Epithelial cell of proximal tubule (primary cell): ENCODE measurements around the gene ASTN2. TPM values are rescaled to one million over a fixed set of nuclear protein-coding genes. Genes with fewer than 3 reads are reported as not detected.

Experiments
- DNase-seq: peaks from one replicate; pipeline ENCODE4 v3.0.0-alpha.2; 2011; ENCODE audit warnings: low read depth
- H3K4me3 ChIP-seq: 2 replicates; pipeline ENCODE4 v1.5.1; 2011; ENCODE audit warnings: low read depth, mild to moderate bottlenecking, low read length
- total RNA-seq: library from RNA; depleted of rRNA; stranded (reverse); fragments of >200 nt; gene quantifications from 2 replicates; pipeline ENCODE4 v1.2.3, GENCODE V29; 2015
- TF ChIP-seq, protein P1 (sequence below): conservative IDR thresholded peaks from 2 replicates; pipeline ENCODE4 v1.5.1; 2012; ENCODE audit warnings: low read depth, mild to moderate bottlenecking, low read length

The ASTN2 gene
- total RNA-seq, 1 donor from 2014 or later = 4.4 TPM

DNA sequence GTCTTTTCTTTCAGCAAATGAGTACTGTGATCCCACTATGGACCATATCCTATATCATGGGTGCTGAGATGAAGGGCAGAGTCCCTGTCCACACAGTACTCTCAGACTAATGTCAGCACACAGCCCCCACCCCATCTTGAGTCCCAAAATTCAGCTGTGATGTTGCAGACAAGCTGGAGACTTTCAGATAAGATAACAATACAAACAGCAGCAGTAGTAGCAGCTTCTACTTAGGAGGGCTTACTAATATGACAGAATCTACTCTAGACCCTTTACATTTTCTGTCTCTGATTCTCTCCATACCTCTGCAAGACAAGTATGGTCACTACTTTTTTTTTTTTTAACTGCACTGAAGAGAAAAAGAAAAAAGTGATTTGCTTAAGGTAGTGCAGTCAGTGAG, 856.8 kb downstream of the ASTN2 start:
- DNase-seq = no peak
- no peak overlapping the region for H3K4me3 ChIP-seq
- TF ChIP-seq, protein P1, sequence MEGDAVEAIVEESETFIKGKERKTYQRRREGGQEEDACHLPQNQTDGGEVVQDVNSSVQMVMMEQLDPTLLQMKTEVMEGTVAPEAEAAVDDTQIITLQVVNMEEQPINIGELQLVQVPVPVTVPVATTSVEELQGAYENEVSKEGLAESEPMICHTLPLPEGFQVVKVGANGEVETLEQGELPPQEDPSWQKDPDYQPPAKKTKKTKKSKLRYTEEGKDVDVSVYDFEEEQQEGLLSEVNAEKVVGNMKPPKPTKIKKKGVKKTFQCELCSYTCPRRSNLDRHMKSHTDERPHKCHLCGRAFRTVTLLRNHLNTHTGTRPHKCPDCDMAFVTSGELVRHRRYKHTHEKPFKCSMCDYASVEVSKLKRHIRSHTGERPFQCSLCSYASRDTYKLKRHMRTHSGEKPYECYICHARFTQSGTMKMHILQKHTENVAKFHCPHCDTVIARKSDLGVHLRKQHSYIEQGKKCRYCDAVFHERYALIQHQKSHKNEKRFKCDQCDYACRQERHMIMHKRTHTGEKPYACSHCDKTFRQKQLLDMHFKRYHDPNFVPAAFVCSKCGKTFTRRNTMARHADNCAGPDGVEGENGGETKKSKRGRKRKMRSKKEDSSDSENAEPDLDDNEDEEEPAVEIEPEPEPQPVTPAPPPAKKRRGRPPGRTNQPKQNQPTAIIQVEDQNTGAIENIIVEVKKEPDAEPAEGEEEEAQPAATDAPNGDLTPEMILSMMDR = no peak

DNA sequence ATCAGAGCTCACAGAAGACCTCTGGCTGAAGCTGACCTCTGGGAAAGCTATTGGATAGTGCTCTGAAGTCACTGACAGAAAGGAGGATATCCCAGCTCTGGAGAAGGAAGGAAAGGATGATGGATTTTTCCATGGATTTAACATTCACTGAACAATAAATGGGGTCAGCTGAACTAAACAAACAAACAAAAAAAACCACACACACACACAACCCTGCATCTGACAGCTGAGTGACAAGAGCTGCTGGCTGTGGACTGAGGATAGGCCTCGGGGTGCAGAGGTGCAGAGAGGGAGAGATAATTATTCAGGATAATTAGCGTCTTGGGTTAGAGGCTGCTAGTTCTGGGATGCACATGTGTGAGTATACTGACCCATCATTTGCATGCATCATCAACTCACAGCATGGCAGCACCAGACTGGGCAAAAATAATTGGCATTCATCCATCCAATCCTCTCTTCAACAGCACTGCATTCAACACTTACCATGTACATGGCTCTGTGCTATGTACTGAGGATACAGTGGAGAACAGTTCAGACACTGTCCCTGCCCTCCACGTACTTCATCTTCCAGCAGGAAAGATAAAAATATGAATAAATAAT, 859.2 kb downstream of the ASTN2 start:
- no peak for DNase-seq
- no peak overlapping the region for H3K4me3 ChIP-seq
- TF ChIP-seq, protein P1 = no peak

DNA sequence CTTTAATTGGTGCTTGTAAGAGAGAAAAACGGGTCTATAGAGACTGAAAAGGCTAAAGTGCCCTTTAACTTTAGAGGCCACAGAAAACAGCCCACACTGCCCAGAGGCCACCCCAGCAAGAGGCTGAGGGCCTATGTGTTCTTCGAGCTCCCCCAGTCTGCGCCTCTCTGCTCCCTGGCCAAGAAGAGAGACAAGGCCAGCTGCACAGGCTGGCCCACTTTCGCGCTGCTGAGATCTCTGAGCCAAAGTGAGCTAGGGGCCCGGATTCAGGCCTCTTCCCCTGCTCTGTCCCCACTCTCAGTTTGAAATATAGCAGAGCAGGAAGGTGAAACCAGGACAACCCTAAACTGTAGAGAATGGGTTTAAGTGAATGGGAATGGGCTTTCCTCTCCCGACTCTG, 859.7 kb downstream of the ASTN2 start:
- no peak for DNase-seq
- TF ChIP-seq, protein P1 = no peak
- H3K4me3 ChIP-seq = no peak overlapping the region

DNA sequence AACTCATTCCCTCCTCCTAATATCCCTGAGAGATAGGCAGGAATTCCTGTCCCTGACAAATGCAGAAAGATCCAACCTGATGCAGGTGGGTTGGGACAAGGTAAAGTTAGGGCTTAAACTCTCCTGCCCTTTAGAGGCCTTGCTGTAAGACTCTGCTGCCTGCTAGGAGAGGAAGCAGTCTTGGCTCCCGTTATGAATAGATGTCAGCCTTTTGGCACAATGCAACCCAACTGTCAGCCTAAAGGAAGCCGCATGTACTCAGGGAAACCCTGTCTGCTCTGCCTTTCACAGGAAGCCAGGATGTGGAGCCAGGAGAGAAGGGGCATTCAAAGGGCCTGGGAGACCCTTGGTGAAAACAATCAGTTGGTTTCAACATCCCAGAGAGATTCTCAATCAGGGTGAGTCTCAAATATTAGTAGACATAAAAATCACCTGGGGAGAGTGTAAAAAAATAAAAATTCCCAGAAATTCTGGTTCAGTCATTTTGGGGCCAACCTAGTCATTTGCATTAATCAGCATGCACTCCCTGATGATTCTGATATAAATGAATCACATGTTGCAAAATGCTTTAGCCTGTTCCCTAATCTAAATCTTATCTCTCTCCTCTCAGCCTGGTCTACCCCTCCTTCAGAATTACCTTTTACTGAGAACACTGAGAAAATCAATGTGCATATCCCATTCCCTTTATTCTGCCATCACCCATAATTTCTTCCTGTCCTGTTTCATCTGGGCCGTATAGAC, 864.0 kb downstream of the ASTN2 start:
- no peak overlapping the region for H3K4me3 ChIP-seq
- DNase-seq = no peak
- TF ChIP-seq, protein P1 = no peak

GRCh38 chr9:116549786-116550660, 864.8 kb downstream of the ASTN2 start:
- DNase-seq = no peak
- TF ChIP-seq, protein P1 = no peak
- H3K4me3 ChIP-seq = no peak overlapping the region

- DNase-seq = peak; percentile 86
- TF ChIP-seq, protein P1 = no peak
- H3K4me3 ChIP-seq = no peak overlapping the region
Measured at GRCh38 chr9:116549061-116549664, 865.7 kb downstream of the ASTN2 start.
